A673 (cell line): Measurements from ENCODE around the gene MFNG.

Source experiments
- CTCF ChIP-seq: fragments of 300-800, 200-600 bp; sonication (generic); conservative IDR thresholded peaks from 2 replicates; pipeline ENCODE4 v1.5.1; 2017; ENCODE audit warnings: low read depth, mild to moderate bottlenecking, antibody characterized with exemption, low read length, moderate library complexity, mixed read lengths
- EZH2 ChIP-seq: fragments of 200-600 bp; sonication (generic); IDR thresholded peaks from 2 replicates; pipeline ENCODE4 v1.6.1; 2017; ENCODE audit warnings: borderline replicate concordance, low read depth, mild to moderate bottlenecking, mixed read lengths, antibody characterized with exemption, low read length; ENCODE audit not compliant: poor library complexity, severe bottlenecking

- TF ChIP-seq CTCF (no peak), EZH2 (peak; percentile 26)
Observed at GRCh38 chr22:37419370-37419968, 66.7 kb downstream of the MFNG start.
